ENCODE data around the gene CPAMD8.

GRCh38 chr19:17069193-17069592 lies 42.6 kb upstream of the CPAMD8 start:
- no peak for TF ChIP-seq EZH2phosphoT487 (IDR thresholded peaks at IDR 0.05; ENCODE audit: borderline replicate concordance, low read length)
- TF ChIP-seq CTCF (conservative IDR thresholded peaks at IDR 0.05; ENCODE audit: low read depth, low read length): no peak

All from PC-3 (cell line).